Trophoblast cell (in vitro differentiated cells and primary cell): Measurements from ENCODE around the gene TAGLN2.

Source experiments
- DNase-seq, 2 donors: peaks; one replicate each; pipeline ENCODE4 v3.0.0-alpha.2; 2016
- H2AFZ ChIP-seq: 2 replicates; pipeline ENCODE4 v1.6.1; 2013; ENCODE audit warnings: low read length, moderate library complexity, mild to moderate bottlenecking; ENCODE audit not compliant: insufficient read depth, poor library complexity
- H2AK5ac ChIP-seq: 2 replicates; pipeline ENCODE4 v1.6.1; 2013; ENCODE audit warnings: mild to moderate bottlenecking, low read length
- H2BK120ac ChIP-seq: 2 replicates; pipeline ENCODE4 v1.6.1; 2013; ENCODE audit warnings: low read length, mild to moderate bottlenecking, moderate library complexity; ENCODE audit not compliant: insufficient read depth, poor library complexity
- H2BK12ac ChIP-seq: 2 replicates; pipeline ENCODE4 v1.6.1; 2013; ENCODE audit warnings: mild to moderate bottlenecking, low read length, moderate library complexity
- H2BK5ac ChIP-seq: 2 replicates; pipeline ENCODE4 v1.6.1; 2013; ENCODE audit warnings: low read length, low read depth, moderate library complexity, mild to moderate bottlenecking; ENCODE audit not compliant: poor library complexity
- H3K14ac ChIP-seq: 2 replicates; pipeline ENCODE4 v1.6.1; 2013; ENCODE audit warnings: mild to moderate bottlenecking, low read length
- H3K18ac ChIP-seq: 2 replicates; pipeline ENCODE4 v1.6.1; 2013; ENCODE audit warnings: mild to moderate bottlenecking, low read length
- H3K23ac ChIP-seq: 2 replicates; pipeline ENCODE4 v1.6.1; 2013; ENCODE audit warnings: low read length
- H3K27ac ChIP-seq: 2 replicates; pipeline ENCODE4 v1.5.1; 2013; ENCODE audit warnings: low read depth, mild to moderate bottlenecking, inconsistent platforms, low read length, moderate library complexity
- H3K27me3 ChIP-seq: 2 replicates; pipeline ENCODE4 v1.6.1; 2013; ENCODE audit warnings: inconsistent platforms, mild to moderate bottlenecking, low read length, moderate library complexity; ENCODE audit not compliant: insufficient read depth
- H3K36me3 ChIP-seq, 2 experiments: 1 replicate in 1 of 2; 2 replicates in 1 of 2; pipeline ENCODE4 v1.6.1; 2013; ENCODE audit warnings: low read length in 2 of 2, mild to moderate bottlenecking in 2 of 2, moderate library complexity in 1 of 2; ENCODE audit not compliant: insufficient read depth in 2 of 2, control insufficient read depth in 1 of 2
- H3K4ac ChIP-seq: 2 replicates; pipeline ENCODE4 v1.6.1; 2013; ENCODE audit warnings: low read depth, mild to moderate bottlenecking, low read length, moderate library complexity
- H3K4me1 ChIP-seq, 2 experiments: 1 replicate in 1 of 2; 2 replicates in 1 of 2; pipeline ENCODE4 v1.6.1; 2013; ENCODE audit warnings: low read length in 2 of 2, mild to moderate bottlenecking in 2 of 2, moderate library complexity in 1 of 2; ENCODE audit not compliant: insufficient read depth in 2 of 2, control insufficient read depth in 1 of 2
- H3K4me2 ChIP-seq: 2 replicates; pipeline ENCODE4 v1.6.1; 2013; ENCODE audit warnings: inconsistent platforms, mild to moderate bottlenecking, low read length, moderate library complexity
- H3K4me3 ChIP-seq: 2 replicates; pipeline ENCODE4 v1.5.1; 2013; ENCODE audit warnings: mild to moderate bottlenecking, low read depth, low read length, inconsistent platforms
- H3K79me1 ChIP-seq: one replicate; pipeline ENCODE4 v1.6.1; 2013; ENCODE audit warnings: low read length
- H3K79me2 ChIP-seq: 2 replicates; pipeline ENCODE4 v1.6.1; 2013; ENCODE audit warnings: low read length, mild to moderate bottlenecking; ENCODE audit not compliant: control insufficient read depth, insufficient read depth, poor library complexity
- H3K9ac ChIP-seq: 2 replicates; pipeline ENCODE4 v1.6.1; 2013; ENCODE audit warnings: mild to moderate bottlenecking, low read length
- H3K9me3 ChIP-seq: 2 replicates; pipeline ENCODE4 v1.6.1; 2013; ENCODE audit warnings: low read depth, mild to moderate bottlenecking, control low read depth, inconsistent platforms, low read length; ENCODE audit not compliant: insufficient read depth
- H4K12ac ChIP-seq: 2 replicates; pipeline ENCODE4 v1.6.1; 2013; ENCODE audit warnings: low read depth, mild to moderate bottlenecking, low read length, moderate library complexity
- H4K8ac ChIP-seq: 2 replicates; pipeline ENCODE4 v1.6.1; 2013; ENCODE audit warnings: low read depth, mild to moderate bottlenecking, low read length, moderate library complexity
- H4K91ac ChIP-seq: one replicate; pipeline ENCODE4 v1.6.1; 2013; ENCODE audit warnings: low read depth, mild to moderate bottlenecking, low read length, moderate library complexity
- WGBS: extraction: QIAGEN DNeasy Blood & Tissue Kit; methylation state at CpG from one replicate; pipeline ENCODE4 v1.1.7; 2013; ENCODE audit warnings: missing lambda C conversion rate; ENCODE audit not compliant: insufficient read length, insufficient coverage; ENCODE audit errors: extremely low coverage; 5-methylcytosine and 5-hydroxymethylcytosine counted together

The TAGLN2 gene

DNA sequence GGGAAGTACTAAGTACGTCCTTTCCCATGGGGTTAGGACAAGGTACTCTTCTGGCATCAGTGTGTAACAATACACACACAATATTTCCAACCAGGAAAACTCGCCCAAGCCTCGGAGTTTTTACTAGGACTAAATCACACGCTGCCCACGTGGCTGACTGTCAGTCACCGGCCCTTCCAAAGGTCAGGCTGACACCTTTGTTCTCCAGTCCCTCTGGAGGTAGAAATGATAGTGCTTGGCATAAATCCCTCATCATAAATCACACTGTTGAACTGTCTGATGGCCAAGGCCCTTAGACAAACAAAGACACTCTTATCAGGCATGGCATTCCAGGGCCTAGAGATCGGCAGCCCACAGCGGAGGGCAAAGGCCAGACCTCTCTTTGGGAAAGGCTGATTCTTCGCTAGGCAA lies 45.6 kb upstream of the TAGLN2 start:
- Histone ChIP-seq H3K27ac (no peak overlapping the region), H2BK120ac (no peak overlapping the region), H2AK5ac (no peak overlapping the region), H3K4me1 (no peaks in the 10 kb centered on the region), H3K79me2 (no peaks in the 10 kb centered on the region), H2BK12ac (no peak overlapping the region), H3K4ac (no peak overlapping the region), H3K9me3 (no peaks in the 10 kb centered on the region), H2AFZ (no peak overlapping the region), H4K8ac (no peak overlapping the region), H3K23ac (no peak overlapping the region), H3K18ac (no peak overlapping the region), H3K14ac (no peak overlapping the region), H4K12ac (no peak overlapping the region), H3K4me3 (no peak overlapping the region), H3K79me1 (no peaks in the 10 kb centered on the region), H3K36me3 (no peaks in the 10 kb centered on the region), H4K91ac (no peak overlapping the region), H2BK5ac (no peak overlapping the region), H3K9ac (no peak overlapping the region), H3K27me3 (no peaks in the 10 kb centered on the region), H3K4me2 (no peak overlapping the region)
- DNase-seq, result no peak
- no CpG with 5 or more reads among the region's 9 CpGs for WGBS

DNA sequence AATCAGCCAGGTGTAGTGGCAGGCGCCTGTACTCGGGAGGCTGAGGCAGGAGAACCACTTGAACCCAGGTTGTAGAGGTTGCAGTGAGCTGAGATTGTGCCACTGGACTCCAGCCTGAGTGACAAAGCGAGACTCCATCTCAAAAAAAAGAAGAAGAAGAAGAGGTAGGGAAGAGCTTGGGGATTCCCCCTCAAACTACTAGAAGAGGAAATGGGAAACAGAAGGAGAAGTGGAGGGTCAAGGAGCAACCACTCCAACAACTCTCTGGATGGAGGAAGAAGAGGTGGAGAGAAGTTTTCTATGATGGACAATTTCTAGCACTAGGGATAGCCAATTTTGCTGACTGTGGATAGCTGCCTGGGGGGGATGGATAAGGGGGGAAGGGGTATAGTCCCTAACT lies 43.6 kb upstream of the TAGLN2 start:
- no peak overlapping the region for H3K4me2 ChIP-seq
- no CpG with 5 or more reads among the region's 3 CpGs for WGBS
- no peak overlapping the region for H3K27ac ChIP-seq

DNA sequence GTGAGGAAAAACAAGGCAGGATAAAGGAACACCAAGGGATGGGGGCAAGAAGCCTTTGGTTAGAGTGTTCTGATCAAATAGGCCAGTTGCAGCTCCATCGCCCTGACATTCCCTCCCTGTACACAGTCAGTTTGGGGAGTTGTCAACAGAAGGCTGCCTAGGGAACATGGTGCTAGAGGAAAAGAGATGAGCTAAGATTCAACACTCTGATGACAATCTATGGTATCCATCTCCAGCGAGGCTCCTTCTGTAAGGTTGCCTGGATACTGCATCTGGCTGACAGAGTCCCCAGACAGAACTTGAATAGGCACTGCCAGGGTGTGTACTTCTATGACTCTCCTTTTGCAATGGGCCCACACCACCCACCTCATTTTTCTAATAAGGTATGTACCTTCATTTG lies 40.0 kb upstream of the TAGLN2 start:
- Histone ChIP-seq H3K18ac (no peak overlapping the region), H2BK120ac (no peak overlapping the region)

More for the DNA sequence above, 43.6 kb upstream of the TAGLN2 start:
- H4K8ac ChIP-seq, result no peak overlapping the region
- H2AFZ ChIP-seq, result no peak overlapping the region
- no peak for DNase-seq
- H2BK120ac ChIP-seq, result no peak overlapping the region
- H3K4me3 ChIP-seq, result no peak overlapping the region
- no peak overlapping the region for H2AK5ac ChIP-seq
- no peaks in the 10 kb centered on the region for H3K79me1 ChIP-seq
- no peak overlapping the region for H3K9ac ChIP-seq
- H4K12ac ChIP-seq, result no peak overlapping the region
- H3K23ac ChIP-seq, result no peak overlapping the region
- no peak overlapping the region for H2BK12ac ChIP-seq
- no peak overlapping the region for H3K4ac ChIP-seq
- no peak overlapping the region for H3K14ac ChIP-seq
- H2BK5ac ChIP-seq, result no peak overlapping the region
- no peaks in the 10 kb centered on the region for H3K27me3 ChIP-seq
- H3K4me1 ChIP-seq, result no peaks in the 10 kb centered on the region
- no peaks in the 10 kb centered on the region for H3K36me3 ChIP-seq
- H4K91ac ChIP-seq, result no peak overlapping the region
- no peaks in the 10 kb centered on the region for H3K79me2 ChIP-seq
- no peak overlapping the region for H3K18ac ChIP-seq
- no peaks in the 10 kb centered on the region for H3K9me3 ChIP-seq

DNA sequence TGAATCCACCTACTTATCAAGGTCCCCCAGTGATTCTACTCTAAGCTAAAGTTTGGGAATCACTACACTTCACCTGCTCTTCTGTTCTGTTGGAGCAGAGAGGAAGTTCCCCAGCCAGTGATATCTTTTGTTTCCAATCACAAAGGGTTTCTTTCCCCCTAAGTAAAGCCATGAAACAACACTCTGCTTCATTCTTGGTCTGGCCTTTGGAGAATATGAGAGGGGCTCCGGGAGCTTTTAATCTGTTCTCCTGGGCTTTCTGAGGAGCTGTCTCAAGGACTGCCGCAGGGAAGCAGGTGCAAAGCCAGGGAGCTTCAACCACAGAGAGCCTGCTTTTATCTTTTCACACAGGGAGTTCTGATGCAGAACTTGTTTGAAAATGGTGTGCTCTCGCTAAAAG lies 38.8 kb upstream of the TAGLN2 start:
- no peak overlapping the region for H2BK120ac ChIP-seq
- no peak for DNase-seq
- H3K36me3 ChIP-seq, result no peaks in the 10 kb centered on the region
- H3K14ac ChIP-seq, result no peak overlapping the region
- H3K27ac ChIP-seq, result no peak overlapping the region
- H3K18ac ChIP-seq, result no peak overlapping the region
- no peak overlapping the region for H3K4me3 ChIP-seq
- WGBS, result no CpG with 5 or more reads among the region's 3 CpGs
- H3K79me2 ChIP-seq, result no peaks in the 10 kb centered on the region
- no peak overlapping the region for H2BK5ac ChIP-seq
- no peak overlapping the region for H2AFZ ChIP-seq
- no peak overlapping the region for H3K4ac ChIP-seq
- no peak overlapping the region for H2AK5ac ChIP-seq
- H4K8ac ChIP-seq, result no peak overlapping the region
- H3K9ac ChIP-seq, result no peak overlapping the region
- H3K23ac ChIP-seq, result no peak overlapping the region
- H3K27me3 ChIP-seq, result no peaks in the 10 kb centered on the region
- H3K4me2 ChIP-seq, result no peak overlapping the region
- H3K4me1 ChIP-seq, result peaks cover 6% of the 10 kb centered on the region in 2 experiments
- peaks cover 1% of the 10 kb centered on the region for H3K9me3 ChIP-seq
- no peak overlapping the region for H4K91ac ChIP-seq
- H2BK12ac ChIP-seq, result no peak overlapping the region
- no peak overlapping the region for H4K12ac ChIP-seq
- H3K79me1 ChIP-seq, result no peaks in the 10 kb centered on the region

More for the DNA sequence above, 40.0 kb upstream of the TAGLN2 start:
- Histone ChIP-seq H3K9ac (no peak overlapping the region), H4K8ac (no peak overlapping the region), H3K14ac (no peak overlapping the region), H3K27ac (no peak overlapping the region), H3K79me2 (no peaks in the 10 kb centered on the region), H2AFZ (no peak overlapping the region), H3K36me3 (no peaks in the 10 kb centered on the region), H3K4me1 (no peaks in the 10 kb centered on the region), H3K27me3 (no peaks in the 10 kb centered on the region), H3K79me1 (no peaks in the 10 kb centered on the region), H2AK5ac (no peak overlapping the region), H2BK12ac (no peak overlapping the region), H2BK5ac (no peak overlapping the region), H3K4me3 (no peak overlapping the region), H3K4me2 (no peak overlapping the region), H4K12ac (no peak overlapping the region), H3K4ac (no peak overlapping the region), H4K91ac (no peak overlapping the region), H3K9me3 (no peaks in the 10 kb centered on the region), H3K23ac (no peak overlapping the region)
- WGBS, result no CpG with 5 or more reads among the region's 2 CpGs
- DNase-seq, result no peak
